Measurements from ENCODE around the gene HPN.
"Not testable (repeated sequence)": the region's sequence is repeated elsewhere in the genome, so short reads cannot be mapped to it uniquely, and the experiment has no call there.

The HPN gene

DNA sequence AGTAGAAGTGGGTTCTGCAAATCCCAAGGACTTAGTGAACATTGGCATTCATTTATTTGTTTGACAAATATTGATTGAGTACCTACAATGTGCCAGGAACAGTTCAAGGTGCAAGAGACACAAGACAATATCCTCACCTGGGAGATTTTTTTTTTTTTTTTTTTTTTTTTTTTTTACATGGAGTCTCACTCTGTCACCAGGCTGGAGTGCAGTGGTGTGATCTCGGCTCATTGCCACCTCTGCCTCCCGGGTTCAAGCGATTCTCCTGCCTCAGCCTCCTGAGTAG lies 13.0 kb upstream of the HPN start:
- not testable (repeated sequence) for DNase-seq

DNA sequence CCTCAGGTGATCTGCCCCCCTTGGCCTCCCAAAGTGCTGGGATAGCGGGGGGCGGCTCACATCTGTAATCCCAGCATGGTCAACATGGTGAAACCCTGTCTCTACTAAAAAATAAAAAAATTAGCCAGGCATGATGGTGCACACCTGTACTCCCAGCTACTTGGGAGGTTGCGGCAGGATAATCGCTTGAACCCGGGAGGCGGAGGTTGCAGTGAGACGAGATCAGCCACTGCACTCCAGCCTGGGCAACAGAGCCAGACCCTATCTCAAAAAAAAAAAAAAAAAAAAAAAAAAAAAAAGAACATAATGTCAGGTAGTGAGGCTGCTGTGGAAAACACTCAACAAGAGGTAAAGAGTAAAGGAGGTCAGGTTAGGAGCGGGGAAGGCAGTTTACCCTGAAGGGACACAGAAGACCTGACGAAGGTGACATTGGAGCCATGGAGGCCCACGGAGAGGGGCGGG lies 12.2 kb upstream of the HPN start:
- not testable (repeated sequence) for DNase-seq

DNA sequence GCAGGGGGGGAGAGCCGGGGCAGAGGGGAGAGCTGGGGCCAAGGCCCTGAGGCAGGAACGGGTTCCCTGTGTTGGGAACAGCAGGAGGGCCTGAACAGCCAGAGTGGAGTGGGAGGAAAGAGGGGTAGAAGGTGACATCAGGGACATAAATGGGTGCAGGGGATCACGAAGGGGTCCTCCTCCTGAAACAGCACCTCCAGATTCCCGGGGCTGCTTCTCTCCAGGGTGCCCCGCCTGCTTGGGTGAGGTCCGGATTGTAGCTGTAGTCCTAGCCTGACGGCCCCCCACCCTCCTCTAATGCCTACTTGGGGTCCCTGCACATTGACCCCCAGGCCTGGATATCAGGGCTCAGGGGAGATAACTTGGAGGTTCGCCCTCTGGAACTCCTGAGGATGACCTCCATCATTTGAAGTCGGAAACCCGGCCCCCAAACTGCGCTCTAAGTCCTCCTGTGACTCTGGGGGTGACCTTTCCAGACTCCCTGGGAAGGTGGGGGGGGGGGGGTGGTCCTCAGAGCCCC lies 11.7 kb upstream of the HPN start:
- DNase-seq, result no peak

DNA sequence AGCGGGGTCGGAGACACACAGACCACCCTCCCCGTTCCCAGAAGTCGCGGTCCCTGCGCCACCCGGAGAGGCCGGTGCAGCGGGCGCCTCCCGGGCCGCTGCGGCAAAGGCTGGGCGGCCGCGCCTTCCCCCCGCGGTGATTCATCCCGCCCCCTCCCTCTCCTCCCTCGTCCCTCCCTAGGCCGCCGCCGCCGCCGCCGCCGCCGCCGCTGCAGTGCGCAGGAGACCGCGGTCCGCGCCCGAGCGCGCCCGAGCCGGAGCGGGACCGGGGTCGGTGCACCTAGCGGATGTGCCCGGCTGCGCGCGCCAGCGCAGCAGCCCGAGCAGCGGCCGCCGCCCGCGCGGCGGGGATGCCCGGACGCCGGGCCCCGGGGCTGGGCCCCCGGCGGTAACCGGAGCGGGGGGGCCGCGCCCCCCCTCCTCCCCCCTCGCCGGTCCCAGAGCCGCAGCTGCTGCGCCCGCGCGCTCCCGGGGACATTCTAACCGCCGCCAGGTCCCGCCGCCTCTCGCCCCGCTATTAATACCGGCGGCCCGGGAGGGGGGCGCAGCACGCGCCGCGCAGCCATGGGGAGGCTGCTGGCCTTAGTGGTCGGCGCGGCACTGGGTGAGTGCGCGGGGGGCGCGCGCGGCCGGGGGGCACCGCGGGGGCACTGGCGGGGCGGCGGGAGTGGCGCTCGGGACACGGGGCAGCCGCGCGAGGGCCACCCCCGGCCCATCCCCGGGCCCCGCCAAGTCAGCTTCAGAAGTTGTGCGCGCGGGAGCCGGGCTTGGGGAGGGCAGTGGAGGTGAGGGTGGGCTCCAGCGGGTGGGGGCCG lies 11.1 kb upstream of the HPN start, which contains the start of gene SCN1B:
Gene SCN1B (plus strand): TSS at position 214 of the 815 bp plus-strand sequence. CDS start 351 bp downstream, at position 565.
- DNase-seq, result peak; percentile 74 to 80

DNA sequence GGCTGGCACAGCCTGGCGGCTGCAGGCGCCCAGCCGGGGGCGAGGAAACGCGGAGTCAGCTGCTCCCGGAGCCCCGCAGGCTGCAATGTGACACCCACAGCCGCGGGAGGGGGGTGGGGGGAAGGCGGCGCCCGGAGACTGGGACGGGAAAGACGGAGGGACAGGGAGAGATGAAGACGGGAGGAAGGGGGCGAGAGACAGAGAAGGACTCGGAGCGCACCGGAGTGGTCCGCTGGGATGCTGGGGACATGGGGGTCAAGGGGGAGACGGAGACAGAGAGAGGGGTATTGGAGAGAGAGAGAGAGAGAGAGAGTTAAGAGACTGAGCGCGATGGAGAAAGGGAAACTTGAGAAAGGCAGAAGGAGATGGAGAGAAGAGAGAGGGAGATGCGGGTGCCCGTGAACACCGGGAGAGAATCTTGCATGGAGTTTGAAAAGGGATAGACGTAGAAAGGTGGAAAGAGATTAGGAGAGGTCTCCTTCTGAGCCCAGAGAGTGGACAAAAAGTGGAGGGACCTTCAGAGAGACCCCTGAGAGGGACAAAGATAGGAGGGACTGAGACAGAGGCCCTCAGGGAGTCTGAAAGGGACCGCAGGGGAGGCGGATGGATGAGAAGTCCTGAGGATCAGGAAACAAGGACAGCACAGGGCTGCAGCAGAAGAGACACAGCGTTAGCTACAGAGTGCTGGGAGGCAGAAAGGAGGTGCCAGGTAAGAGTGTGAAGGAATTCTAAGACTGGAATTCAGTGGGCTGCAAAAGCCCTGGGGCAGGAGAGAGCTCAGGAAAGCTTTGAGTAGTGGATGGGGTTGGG lies 10.2 kb upstream of the HPN start:
- no peak for DNase-seq

DNA sequence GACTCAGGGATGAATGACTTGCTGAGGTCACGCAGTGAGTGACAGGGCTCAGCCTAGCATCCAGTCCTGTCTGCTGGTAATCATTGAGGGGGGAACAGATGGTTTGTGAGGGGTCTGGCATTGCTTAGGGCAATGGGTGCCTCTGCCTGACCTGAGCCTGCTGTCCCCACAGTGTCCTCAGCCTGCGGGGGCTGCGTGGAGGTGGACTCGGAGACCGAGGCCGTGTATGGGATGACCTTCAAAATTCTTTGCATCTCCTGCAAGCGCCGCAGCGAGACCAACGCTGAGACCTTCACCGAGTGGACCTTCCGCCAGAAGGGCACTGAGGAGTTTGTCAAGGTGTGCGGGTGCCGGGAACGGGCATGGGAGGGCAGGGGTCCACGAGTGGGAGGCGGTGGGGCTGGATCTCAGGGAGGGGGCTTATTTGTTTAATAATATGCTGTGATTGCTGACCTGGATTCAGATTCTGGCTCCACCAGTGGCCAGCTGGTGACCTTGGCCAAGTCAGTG lies 9.1 kb upstream of the HPN start:
- no peak for DNase-seq

DNA sequence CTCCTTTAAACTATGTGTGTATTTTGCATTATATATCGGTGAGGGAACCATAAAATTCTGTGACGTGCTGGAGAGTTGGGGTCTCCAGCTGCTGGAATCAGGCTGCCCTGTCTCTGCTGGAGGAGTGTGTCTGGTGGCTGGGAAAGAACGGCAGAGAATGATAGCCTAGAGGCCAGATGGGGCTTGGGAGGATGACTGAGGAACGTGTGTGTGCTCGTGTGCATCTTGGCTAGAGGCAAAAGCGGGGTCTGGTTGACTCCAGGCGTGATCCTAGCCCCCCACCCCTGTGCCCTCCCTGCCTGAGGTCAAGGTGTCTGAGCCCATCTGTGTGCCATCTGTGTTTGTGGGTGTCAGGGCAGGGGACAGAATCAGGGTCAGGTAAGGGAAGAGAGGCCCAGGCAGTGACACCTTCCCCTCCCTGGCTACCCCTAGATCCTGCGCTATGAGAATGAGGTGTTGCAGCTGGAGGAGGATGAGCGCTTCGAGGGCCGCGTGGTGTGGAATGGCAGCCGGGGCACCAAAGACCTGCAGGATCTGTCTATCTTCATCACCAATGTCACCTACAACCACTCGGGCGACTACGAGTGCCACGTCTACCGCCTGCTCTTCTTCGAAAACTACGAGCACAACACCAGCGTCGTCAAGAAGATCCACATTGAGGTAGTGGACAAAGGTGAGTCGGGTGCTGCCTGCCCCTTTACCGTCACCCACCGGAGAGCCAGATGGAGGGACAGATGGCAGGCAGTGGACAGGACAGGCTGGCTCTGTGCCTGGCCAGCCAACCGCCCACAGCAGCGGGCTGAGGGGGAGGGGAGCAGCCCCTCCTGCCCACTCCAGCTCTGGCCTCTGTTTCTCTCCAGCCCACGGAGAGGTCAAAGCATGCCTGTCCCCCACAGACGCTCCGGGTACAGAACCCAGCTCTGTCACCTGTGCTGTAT lies 8.2 kb upstream of the HPN start:
- DNase-seq, result no peak

DNA sequence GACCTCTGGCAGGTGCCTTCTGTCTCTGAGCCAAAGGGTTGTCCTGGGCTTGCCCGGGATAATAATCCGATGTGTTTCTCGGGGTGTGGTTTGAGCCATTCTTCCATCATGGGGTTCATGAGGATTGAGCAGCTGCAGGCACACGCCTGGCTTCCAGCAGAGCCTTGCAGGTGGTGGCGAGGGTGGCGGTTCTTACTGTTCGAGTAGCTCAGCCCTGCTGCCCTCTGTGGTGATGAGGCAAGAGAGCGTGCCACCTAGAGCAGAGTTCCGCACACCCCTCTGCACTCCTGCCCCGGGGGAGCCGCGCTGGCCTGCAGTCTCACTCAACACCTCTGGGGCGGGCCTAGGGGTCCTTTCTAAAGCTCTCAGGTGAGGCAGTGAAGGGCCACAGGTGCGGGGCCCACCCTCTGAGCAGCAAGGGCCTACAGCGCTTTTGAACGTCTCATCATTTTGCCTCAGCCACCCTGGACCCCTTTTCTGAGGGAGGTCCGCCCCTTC lies 7.5 kb upstream of the HPN start:
- no peak for DNase-seq

DNA sequence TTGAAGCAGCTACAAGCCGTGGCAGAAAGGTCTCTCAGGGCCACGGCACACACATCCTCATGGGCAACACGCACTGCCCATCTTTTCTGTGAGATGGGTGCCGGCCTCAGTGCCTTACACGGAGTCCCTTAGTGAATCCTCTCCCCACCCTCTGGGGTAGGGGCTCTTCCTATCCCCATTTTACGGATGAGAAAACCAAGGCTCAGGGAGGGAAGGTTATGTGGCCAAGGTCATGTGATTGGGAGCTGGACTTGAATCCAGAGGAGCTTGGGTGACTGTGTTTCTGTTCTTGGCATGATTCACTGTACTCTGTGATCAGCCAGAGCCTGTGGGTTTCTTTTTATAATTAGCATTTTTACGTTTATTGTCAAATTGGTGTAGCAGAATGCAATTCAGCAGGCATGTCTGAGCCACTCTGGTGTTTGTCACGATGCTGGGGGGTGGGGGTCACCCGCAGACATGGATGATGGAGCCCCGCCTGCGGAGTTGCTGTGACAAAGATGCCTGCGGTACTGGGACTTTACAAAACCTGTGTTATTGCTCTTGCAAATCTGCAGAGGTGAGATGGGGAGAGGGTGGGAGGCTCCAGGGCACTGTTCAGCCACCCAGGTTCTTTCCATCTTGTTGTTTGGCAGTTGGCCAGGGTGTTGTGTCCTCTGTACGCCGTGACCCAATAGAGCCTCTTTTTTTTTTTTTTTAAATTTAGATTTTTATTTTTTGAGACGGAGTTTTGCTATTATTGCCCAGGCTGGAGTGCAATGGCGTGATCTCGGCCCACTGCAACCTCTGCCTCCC lies 6.7 kb upstream of the HPN start:
- no peak for DNase-seq

DNA sequence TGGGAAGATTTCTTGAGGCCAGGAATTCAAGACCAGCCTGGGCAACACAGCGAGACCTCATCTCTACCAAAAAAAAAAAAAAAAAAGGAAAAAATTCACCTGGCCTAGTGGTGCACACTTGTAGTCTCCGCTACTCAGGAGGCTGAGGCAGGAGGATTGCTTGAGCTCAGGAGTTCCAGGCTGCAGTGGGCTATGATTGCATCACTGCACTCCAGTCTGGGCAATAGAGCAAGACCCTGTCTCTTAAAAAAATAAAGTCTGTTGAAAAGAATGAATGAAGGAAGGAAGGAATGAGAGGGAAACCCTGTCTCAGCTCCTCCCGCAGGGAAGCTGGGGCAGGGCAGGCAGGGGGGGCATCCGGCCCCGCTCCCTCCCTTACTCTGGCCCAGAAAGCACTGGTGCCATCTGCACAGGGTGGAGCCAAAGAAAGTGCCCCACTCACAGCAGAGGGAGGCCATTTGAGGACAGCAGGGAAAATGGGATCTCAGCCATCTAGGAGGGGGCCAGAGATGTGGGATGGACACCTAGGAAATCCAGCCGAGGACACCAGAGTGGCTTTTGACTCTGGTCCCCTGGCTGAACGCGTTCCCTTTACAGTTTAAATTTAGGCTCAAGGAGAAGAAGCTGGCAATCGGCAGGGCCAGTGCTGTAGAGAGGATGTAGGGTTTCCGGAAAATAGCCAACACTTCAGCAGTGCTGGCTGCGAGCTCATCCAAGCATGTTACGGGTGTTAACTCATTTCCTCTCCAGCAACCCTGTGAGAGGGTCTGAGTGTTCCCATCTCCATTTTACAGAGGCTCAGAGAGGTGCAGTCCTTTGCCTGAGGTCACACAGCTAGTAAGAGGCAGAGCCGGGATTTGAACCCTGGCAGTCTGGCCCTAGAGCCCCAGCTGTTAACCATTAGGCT lies 3.6 kb upstream of the HPN start:
- no peak for DNase-seq

DNA sequence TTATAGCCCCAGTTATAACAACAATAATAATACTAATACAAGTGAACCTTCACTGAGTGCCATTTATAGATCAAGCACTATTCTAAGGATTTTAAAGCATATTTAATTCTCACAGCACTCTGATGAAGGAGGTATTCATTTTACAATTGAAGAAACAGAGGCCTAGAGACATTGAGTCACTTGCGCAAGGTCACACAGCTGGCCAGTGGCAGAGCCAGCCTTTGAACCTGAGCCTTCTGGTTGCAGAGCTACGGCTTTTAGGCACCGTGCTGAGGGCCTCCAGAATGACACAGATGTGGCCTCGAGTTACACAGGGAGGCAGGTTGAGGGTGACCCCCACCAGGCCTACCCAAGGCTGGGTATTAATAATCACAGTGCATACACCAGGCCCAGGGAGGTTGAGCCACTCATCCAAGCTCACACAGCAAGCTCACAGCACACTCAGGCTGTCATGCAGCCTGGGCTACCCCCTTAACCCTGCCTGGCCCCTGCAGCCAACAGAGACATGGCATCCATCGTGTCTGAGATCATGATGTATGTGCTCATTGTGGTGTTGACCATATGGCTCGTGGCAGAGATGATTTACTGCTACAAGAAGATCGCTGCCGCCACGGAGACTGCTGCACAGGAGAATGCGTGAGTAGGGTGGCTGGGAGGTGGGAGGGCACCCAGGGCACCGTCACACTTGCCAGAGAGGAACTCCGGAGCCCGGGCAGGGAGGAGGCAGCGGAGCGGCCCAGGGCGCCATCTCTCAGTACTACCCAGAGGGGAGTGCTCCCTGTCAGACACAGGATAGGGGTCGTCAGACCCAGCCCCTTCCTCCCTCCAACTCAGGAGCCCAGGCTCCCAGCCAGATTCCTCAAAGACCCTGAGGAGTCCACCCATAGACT lies 2.7 kb upstream of the HPN start:
- no peak for DNase-seq

DNA sequence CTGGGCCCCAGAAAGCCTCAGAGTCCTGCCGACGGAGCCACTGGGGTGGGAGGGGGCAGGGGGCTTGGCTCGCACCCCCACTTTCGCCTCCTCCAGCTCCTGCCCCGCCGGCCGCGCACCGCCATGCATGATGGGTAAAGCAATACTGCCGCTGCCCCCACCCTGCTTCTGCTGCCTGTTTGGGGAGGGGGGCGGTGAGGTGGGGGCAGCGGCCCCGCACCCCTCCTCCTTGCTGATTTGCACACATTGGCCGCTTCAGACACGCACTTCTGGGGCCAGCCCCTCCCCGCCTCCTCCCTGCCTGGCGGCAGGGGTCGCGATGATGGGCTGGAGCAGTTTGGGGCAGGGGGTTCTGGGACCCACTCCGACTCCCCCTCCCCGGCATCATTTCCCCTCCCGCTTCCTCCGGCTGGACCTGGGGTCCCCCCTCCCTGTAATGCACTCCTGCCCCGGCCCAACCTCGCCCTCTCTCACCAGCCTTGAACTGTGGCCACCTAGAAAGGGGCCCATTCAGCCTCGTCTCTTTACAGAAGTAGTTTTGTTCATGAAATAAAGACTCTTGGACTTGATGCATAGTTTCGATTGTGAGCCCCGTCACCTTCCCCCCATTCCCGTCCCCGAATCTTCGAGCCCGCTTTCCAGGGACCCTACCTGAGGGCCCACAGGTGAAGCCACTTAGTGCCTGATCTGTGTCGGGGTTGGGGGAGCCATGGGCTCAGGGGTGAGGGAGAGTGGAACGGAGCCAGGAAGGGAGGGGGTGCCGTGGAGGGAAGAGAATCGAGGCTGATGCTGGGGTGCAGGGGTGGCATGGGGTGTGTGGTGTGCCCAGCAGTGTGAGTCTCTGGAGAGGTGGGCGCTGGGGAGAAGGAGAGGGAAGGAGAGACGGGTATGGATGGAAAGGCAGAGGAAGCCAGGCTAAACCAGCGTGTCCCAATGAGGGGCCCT lies 1.4 kb upstream of the HPN start:
- no peak for DNase-seq

DNA sequence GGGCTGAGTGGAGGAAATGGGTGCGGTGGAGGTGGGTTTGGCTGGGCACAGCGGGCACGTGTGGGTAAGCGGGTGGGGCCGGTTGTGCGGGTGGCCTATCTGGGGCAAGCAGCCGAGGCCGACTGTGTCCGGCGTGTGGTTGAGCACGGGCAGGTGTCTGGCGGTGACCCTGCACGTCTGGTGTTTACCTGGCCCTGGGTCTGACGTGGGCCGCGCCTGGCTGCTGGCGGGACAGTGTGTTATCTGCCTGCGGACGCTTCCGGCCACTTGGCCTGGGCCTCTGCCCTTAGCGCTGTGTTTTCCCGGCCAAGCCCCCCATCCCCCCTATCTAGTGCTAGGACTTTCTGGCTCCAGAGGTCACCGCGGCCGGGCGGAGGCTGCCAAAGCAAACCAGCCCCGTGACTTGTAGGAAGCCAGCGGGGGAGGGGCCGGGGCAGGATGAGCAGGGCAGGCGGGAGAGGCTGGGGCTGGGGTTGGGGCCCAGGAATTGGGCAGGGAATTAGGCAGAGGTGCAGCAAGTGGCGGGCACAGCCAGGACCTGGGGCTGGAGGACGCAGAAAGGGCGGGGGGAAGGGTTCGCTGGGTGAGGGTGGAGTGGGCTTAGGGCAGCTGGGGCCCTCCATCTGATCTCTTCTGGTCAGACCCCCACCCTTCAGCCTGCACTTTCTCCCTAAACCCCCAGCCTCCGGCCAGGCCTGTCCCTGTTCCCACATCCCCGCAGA lies 534 bp upstream of the HPN start:
- DNase-seq, result peak; percentile 37 to 41

DNA sequence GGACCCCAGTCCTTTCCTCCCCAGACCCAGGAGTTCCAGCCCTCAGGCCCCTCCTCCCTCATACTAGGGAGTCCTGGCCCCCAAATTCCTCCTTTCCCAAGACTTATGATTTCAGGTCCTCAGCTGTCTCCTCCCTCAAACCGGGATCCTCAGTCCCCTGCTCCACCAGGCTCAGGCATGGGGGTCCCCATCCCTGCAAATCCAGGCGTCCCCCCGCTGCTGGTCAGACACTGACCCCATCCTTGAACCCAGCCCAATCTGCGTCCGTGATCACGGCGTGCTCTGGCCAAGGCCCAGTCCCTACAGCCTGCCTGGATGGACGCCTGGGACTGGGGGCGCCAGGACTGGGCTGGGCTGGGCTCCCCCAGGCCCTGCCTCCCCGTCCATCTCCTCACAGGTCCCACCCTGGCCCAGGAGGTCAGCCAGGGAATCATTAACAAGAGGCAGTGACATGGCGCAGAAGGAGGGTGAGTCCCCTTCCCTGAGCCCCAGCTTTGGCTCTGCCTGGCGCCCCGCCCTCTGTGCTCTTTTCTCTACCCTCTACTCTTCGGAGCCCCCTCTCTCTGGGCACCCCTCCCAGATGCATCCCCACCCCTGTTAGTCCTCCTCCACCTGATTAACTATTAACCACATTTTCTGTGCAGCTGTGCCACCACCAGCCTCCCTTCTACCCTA lies 672 bp downstream of the HPN start:
- DNase-seq, result no peak

DNA sequence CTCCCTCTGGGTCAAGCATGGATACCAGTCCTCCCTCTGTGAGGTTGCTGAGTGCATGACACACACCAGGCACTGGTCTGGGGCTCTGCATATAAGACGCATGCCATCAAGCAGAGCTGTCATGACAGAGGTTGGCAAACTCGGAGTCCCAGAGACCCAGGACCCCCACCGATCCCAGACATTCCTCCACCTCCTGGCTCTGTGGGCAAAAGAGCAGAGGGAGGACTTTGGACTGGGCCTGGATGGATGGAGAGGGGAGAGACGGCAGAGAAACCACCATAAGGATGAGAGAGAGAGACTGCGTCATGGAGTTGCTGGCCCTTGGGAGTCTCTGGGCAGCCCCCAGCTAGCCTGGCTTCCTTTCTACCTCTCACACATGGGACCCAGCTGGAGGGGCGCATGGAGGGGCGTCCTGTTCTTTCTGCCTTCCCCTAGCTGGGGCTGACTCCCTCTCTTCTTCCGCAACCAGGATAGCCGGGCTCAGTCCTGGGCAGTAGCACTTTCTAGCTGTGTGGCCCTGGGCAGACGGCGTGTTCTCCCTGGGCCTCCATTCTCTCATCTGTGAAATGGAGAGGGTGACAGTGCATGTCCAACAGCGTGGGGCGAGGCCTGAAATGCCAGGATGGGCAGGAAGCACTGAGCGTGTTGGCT lies 1.6 kb downstream of the HPN start:
- no peak for DNase-seq

DNA sequence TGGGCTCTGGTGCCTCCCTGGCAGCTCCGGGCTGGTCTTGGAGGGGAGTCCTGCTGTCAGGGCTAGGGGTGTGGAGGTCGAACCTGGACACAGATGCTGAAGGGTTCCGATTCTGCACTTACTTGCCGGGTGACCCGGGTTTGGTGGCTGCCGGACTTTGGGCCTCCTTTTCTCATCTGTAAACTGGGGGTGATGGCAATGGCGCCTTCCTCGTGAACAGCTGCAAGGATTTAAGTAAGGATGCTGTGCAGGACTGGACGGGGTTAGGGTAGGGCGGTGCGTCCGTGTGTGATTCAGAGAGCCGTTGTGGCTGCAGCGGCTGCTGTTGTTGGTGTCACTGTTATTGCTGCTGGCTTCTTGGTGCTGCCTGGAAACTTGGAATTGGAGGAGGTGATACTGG lies 2.4 kb downstream of the HPN start:
- no peak for DNase-seq

All from stimulated activated CD4-positive, alpha-beta T cell treated with anti-CD3 and anti-CD28 coated beads, Interleukin-2, amount 100 ng/mL, for 24 hours (primary cell).